OCI-LY3 (cell line): ENCODE data around the gene SLC25A24.
"Not testable (repeated sequence)": the region's sequence is repeated elsewhere in the genome, so short reads cannot be mapped to it uniquely, and the experiment has no call there.

ENCODE experiments used
- H2AFZ ChIP-seq: fragments of 200-600, 300-600 bp; shearing (Covaris generic); 2 replicates; pipeline ENCODE4 v1.6.0; 2014; ENCODE audit warnings: antibody characterized with exemption, low read depth, low read length
- H3K27ac ChIP-seq: fragments of 200-600, 300-600 bp; sonication (generic); 2 replicates; pipeline ENCODE4 v1.5.1; 2014; ENCODE audit warnings: mild to moderate bottlenecking, low read length, moderate library complexity, mixed read lengths
- H3K27me3 ChIP-seq: fragments of 200-600, 300-600 bp; sonication (generic); 2 replicates; pipeline ENCODE4 v1.6.1; 2014; ENCODE audit warnings: low read depth, low read length, mixed read lengths
- H3K36me3 ChIP-seq: fragments of 200-600, 300-600 bp; sonication (generic); replicated peaks from 2 replicates; pipeline ENCODE3; 2014; ENCODE audit warnings: low read depth, low read length, mixed read lengths
- H3K4me1 ChIP-seq: fragments of 300-600, 200-600 bp; sonication (generic); 2 replicates; pipeline ENCODE4 v1.6.1; 2014; ENCODE audit warnings: low read length, mixed read lengths
- H3K4me2 ChIP-seq: fragments of 200-600, 300-600 bp; sonication (generic); 2 replicates; pipeline ENCODE4 v1.6.1; 2014; ENCODE audit warnings: low read length, mixed read lengths
- H3K4me3 ChIP-seq: fragments of 300-600, 200-600 bp; sonication (generic); 2 replicates; pipeline ENCODE4 v1.5.1; 2014; ENCODE audit warnings: antibody characterized with exemption, mild to moderate bottlenecking, low read length, moderate library complexity
- H3K79me2 ChIP-seq: fragments of 300-600, 200-600 bp; shearing (Covaris generic); 2 replicates; pipeline ENCODE4 v1.6.1; 2014; ENCODE audit warnings: mild to moderate bottlenecking, low read length, mixed read lengths
- H3K9ac ChIP-seq: fragments of 300-600, 200-600 bp; shearing (Covaris generic); 2 replicates; pipeline ENCODE4 v1.6.0; 2014; ENCODE audit warnings: mild to moderate bottlenecking, low read length, moderate library complexity
- H3K9me3 ChIP-seq: fragments of 200-600, 300-600 bp; shearing (Covaris generic); 2 replicates; pipeline ENCODE4 v1.6.1; 2014; ENCODE audit warnings: low read length, mixed read lengths; ENCODE audit not compliant: insufficient read depth
- H4K20me1 ChIP-seq: fragments of 200-600, 300-600 bp; sonication (generic); 2 replicates; pipeline ENCODE4 v1.6.1; 2016; ENCODE audit warnings: low read length, mixed read lengths; ENCODE audit not compliant: insufficient read depth
- CTCF ChIP-seq: fragments of 200-600, 300-600 bp; sonication (generic); IDR thresholded peaks from 2 replicates; pipeline ENCODE4 v1.5.1; 2014; ENCODE audit warnings: antibody characterized with exemption, low read length, low read depth
- EZH2phosphoT487 ChIP-seq: fragments of 200-600 bp; shearing (Covaris generic); IDR thresholded peaks from 2 replicates; pipeline ENCODE4 v1.6.1; 2018; ENCODE audit warnings: antibody characterized with exemption, mixed run types, low read depth

The SLC25A24 gene

GRCh38 chr1:108199781-108200686 is at the start of gene SLC25A24:
SLC25A24 (minus strand) TSS chr1:108200343; CDS start chr1:108200138, 205 bp downstream.
- H3K4me1 ChIP-seq = peaks cover 9% of the 10 kb centered on the region; the same call in 1 of the 2 replicates
- H3K9me3 ChIP-seq = no peaks in the 10 kb centered on the region
- H3K27me3 ChIP-seq = peaks cover 4% of the 10 kb centered on the region; the same call in 1 of the 2 replicates
- H3K4me2 ChIP-seq = peak within 1 kb of the TSS; percentile 86
- H3K4me3 ChIP-seq = peak within 1 kb of the TSS; percentile 100
- peak within 1 kb of the TSS; percentile 90 for H3K9ac ChIP-seq
- peak within 1 kb of the TSS; percentile 92 for H2AFZ ChIP-seq
- H4K20me1 ChIP-seq = no peaks in the 10 kb centered on the region
- H3K27ac ChIP-seq = 0 out of 2 replicates have a peak within 1 kb of the TSS, but pooled peaks have one; percentile 3
- peaks cover 3% of the 10 kb centered on the region; the same call in 1 of the 2 replicates for H3K79me2 ChIP-seq
- TF ChIP-seq EZH2phosphoT487 (no peak), CTCF (no peak)
- H3K36me3 ChIP-seq = no peaks in the 10 kb centered on the region

DNA sequence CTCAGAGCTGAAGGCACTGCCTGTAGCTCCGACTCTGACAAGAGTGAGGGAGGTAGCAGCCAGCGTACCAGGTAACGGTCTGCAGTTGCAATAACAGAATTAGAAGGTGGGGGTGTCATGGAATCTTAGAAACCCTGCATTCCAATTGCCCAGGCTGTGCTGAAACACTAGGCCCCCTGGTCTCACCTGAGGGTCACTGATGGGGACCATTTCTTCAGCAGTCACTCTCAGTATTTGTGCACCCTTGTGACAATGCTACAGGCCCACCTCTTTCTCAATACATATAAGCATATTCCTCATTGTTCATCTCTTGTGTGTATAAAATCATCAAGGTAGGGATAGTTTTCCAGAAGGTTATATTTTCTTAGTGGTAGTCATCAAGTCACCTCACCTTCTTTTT is 43.8 kb upstream of the SLC25A24 start, which contains the start of gene NBPF4:
Gene NBPF4, minus strand, starts transcription at position 101 of the 400 bp plus-strand sequence. CDS start 315 bp downstream, outside the sequence.
- not testable (repeated sequence) for H3K4me3 ChIP-seq, H3K27me3 ChIP-seq, H3K27ac ChIP-seq, H3K9ac ChIP-seq, H3K4me2 ChIP-seq, H4K20me1 ChIP-seq, H3K9me3 ChIP-seq, H2AFZ ChIP-seq, H3K79me2 ChIP-seq, H3K36me3 ChIP-seq, H3K4me1 ChIP-seq

DNA sequence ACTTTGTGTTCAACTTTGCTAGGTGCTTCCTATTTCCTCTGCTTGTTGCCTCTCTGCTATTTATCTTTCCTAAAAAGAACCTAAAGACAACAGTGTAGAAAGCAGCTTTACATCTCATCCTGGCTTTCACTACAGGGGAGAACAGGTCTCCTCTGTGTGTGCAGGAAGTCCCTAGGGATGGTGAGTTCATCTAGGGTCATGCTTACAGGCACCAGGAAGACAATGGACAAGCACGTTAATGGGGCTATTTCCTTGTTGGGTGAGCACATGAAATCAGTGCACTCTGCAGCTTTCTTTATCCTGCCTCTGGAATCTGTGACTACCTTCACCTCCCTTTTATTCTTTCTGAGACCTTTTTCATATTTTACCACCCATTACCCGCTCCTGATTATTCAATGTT is 39.3 kb upstream of the SLC25A24 start:
- H3K79me2 ChIP-seq, H3K4me2 ChIP-seq, H3K9me3 ChIP-seq, H2AFZ ChIP-seq, H3K27me3 ChIP-seq, H3K4me3 ChIP-seq, H3K27ac ChIP-seq, H4K20me1 ChIP-seq, H3K9ac ChIP-seq, H3K36me3 ChIP-seq, H3K4me1 ChIP-seq: not testable (repeated sequence)

GRCh38 chr1:108235308-108235707 is 35.2 kb upstream of the SLC25A24 start:
- H3K4me2 ChIP-seq, H3K9me3 ChIP-seq, H3K27me3 ChIP-seq, H3K4me3 ChIP-seq, H3K27ac ChIP-seq, H3K4me1 ChIP-seq, H3K9ac ChIP-seq, H3K36me3 ChIP-seq, H3K79me2 ChIP-seq, H4K20me1 ChIP-seq, H2AFZ ChIP-seq: not testable (repeated sequence)

DNA sequence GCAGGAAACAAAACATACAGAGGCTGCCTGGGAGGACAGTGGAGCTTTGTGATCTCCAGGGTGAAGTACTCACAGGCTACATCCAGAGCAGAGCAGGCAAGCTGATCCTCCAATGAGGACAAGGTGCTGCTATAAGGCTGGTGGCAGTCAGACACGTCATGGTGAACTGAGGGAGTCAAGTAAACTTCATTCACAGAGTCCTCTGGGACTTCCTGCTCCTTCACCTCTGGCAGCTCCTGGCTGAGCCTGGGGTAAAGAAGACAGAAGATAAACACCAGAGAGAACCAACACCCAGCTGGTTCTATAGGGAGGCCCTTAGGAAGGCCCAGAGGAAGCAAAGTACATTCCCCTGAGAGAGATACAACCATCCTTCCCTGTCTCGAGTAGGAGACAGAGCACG is 32.0 kb upstream of the SLC25A24 start:
- not testable (repeated sequence) for H4K20me1 ChIP-seq, H2AFZ ChIP-seq, H3K27me3 ChIP-seq, H3K27ac ChIP-seq, H3K4me3 ChIP-seq, H3K36me3 ChIP-seq, H3K9me3 ChIP-seq, H3K4me2 ChIP-seq, H3K9ac ChIP-seq, H3K79me2 ChIP-seq, H3K4me1 ChIP-seq

DNA sequence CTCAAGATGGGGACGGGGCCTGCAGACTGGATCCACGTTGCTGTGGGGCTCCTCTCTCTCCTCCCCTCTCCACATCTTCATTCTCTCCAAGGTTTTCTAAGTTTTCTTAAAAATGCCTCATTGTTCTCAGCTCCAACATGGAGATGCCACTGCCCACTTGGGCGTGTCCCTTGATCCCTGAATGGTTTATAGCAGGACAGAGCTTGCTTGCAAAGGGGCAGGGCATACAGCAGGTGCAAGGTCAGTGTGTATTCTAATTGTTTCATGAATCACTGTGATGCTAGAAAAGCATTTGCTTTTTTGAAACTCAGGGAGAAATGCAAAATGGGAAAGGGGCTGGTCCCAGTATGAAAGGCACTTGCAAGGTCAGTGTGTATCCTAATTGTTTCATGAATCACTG is 29.8 kb upstream of the SLC25A24 start:
- H3K4me3 ChIP-seq, H3K36me3 ChIP-seq, H2AFZ ChIP-seq, H3K27ac ChIP-seq, H3K9me3 ChIP-seq, H3K27me3 ChIP-seq, H3K79me2 ChIP-seq, H3K4me1 ChIP-seq, H3K4me2 ChIP-seq, H3K9ac ChIP-seq, H4K20me1 ChIP-seq: not testable (repeated sequence)

- not testable (repeated sequence) for H3K4me2 ChIP-seq, H4K20me1 ChIP-seq, H3K36me3 ChIP-seq, H3K4me1 ChIP-seq, H3K79me2 ChIP-seq, H3K9ac ChIP-seq, H3K27ac ChIP-seq, H3K27me3 ChIP-seq, H3K4me3 ChIP-seq, H3K9me3 ChIP-seq, H2AFZ ChIP-seq
Observed at GRCh38 chr1:108227772-108228171, 27.6 kb upstream of the SLC25A24 start.

DNA sequence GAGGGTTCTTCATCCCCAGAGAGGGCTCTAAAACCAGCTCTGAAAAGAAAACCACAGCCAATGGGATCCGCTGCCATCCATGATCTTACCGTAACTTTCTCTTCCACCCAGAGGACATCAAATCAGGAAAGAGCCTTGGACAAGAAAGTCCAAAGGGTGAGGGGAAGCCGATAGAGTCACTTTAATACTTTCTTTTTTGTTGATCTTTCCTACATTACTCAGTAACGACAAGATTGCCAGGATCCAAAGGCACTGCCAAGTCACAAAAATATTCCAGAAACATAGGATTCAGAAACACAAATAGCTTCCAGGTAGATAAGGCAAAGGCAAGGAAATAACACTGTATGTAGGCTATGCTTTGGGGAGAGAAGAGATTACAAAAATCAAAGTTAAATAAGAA is 26.7 kb upstream of the SLC25A24 start:
- not testable (repeated sequence) for H2AFZ ChIP-seq, H3K36me3 ChIP-seq, H3K4me2 ChIP-seq

More for the DNA sequence above, 26.7 kb upstream of the SLC25A24 start:
- H3K4me1 ChIP-seq, H3K79me2 ChIP-seq, H4K20me1 ChIP-seq, H3K27me3 ChIP-seq, H3K9ac ChIP-seq, H3K4me3 ChIP-seq, H3K9me3 ChIP-seq, H3K27ac ChIP-seq: not testable (repeated sequence)
